MM.1S (cell line): ENCODE measurements around the gene VAV2.

Experiments
- DNase-seq: peaks from one replicate; pipeline ENCODE4 v3.0.0-alpha.2; 2015
- H2AFZ ChIP-seq: fragments of 300-600 bp; sonication (generic); 2 replicates; pipeline ENCODE4 v1.6.0; 2016; ENCODE audit warnings: antibody characterized with exemption, low read length
- H3F3A ChIP-seq: fragments of 300-600 bp; sonication (generic); 2 replicates; pipeline ENCODE4 v1.6.1; 2016; ENCODE audit warnings: mild to moderate bottlenecking, antibody characterized with exemption, low read length, moderate library complexity, mixed read lengths; ENCODE audit not compliant: insufficient read depth
- H3K27ac ChIP-seq: fragments of 300-600 bp; sonication (generic); 2 replicates; pipeline ENCODE4 v1.5.1; 2016; ENCODE audit warnings: mild to moderate bottlenecking, low read length
- H3K27me3 ChIP-seq: fragments of 300-600 bp; sonication (generic); replicated peaks from 2 replicates; pipeline ENCODE4 v1.6.0; 2016; ENCODE audit warnings: low read length; ENCODE audit not compliant: insufficient read depth
- H3K36me3 ChIP-seq: fragments of 300-600 bp; sonication (generic); replicated peaks from 2 replicates; pipeline ENCODE4 v1.6.1; 2016; ENCODE audit warnings: mild to moderate bottlenecking, low read length, mixed read lengths; ENCODE audit not compliant: insufficient read depth
- H3K4me1 ChIP-seq: fragments of 300-600 bp; sonication (generic); 2 replicates; pipeline ENCODE4 v1.6.1; 2016; ENCODE audit warnings: low read length, mixed read lengths
- H3K4me2 ChIP-seq: fragments of 300-600 bp; sonication (generic); 2 replicates; pipeline ENCODE4 v1.6.0; 2016; ENCODE audit warnings: low read depth, low read length
- H3K4me3 ChIP-seq: fragments of 300-600 bp; sonication (generic); 2 replicates; pipeline ENCODE4 v1.5.1; 2016; ENCODE audit warnings: low read length, mixed read lengths
- H3K79me2 ChIP-seq: fragments of 300-600 bp; sonication (generic); 2 replicates; pipeline ENCODE4 v1.6.1; 2016; ENCODE audit warnings: mixed run types, low read length, mixed read lengths
- H3K9ac ChIP-seq: fragments of 300-600 bp; sonication (generic); 2 replicates; pipeline ENCODE4 v1.6.1; 2016; ENCODE audit warnings: low read length, mixed read lengths
- H3K9me2 ChIP-seq: fragments of 300-600 bp; sonication (generic); replicated peaks from 2 replicates; pipeline ENCODE4 v1.6.1; 2016; ENCODE audit warnings: mild to moderate bottlenecking, low read length, mixed read lengths; ENCODE audit not compliant: insufficient read depth
- H3K9me3 ChIP-seq: fragments of 300-600 bp; sonication (generic); replicated peaks from 2 replicates; pipeline ENCODE4 v1.6.1; 2016; ENCODE audit warnings: mild to moderate bottlenecking, low read length, mixed read lengths; ENCODE audit not compliant: insufficient read depth
- H4K20me1 ChIP-seq: fragments of 300-600 bp; sonication (generic); 2 replicates; pipeline ENCODE4 v1.6.1; 2016; ENCODE audit warnings: mild to moderate bottlenecking, low read length, moderate library complexity, mixed read lengths; ENCODE audit not compliant: insufficient read depth
- EZH2 ChIP-seq: fragments of 300-600 bp; sonication (generic); optimal IDR thresholded peaks from 2 replicates; pipeline ENCODE3; 2017; ENCODE audit warnings: low read depth, mild to moderate bottlenecking, antibody characterized with exemption, low read length, mixed read lengths
- EZH2phosphoT487 ChIP-seq: fragments of 300-600 bp; sonication (generic); IDR thresholded peaks from 2 replicates; pipeline ENCODE4 v1.6.1; 2018; ENCODE audit warnings: antibody characterized with exemption, low read length
- TF ChIP-seq, protein P1 (sequence below): fragments of 300-600 bp; sonication (generic); IDR thresholded peaks from 2 replicates; pipeline ENCODE4 v1.5.1; 2016; ENCODE audit warnings: antibody characterized with exemption, low read length, mixed read lengths

The VAV2 gene

DNA sequence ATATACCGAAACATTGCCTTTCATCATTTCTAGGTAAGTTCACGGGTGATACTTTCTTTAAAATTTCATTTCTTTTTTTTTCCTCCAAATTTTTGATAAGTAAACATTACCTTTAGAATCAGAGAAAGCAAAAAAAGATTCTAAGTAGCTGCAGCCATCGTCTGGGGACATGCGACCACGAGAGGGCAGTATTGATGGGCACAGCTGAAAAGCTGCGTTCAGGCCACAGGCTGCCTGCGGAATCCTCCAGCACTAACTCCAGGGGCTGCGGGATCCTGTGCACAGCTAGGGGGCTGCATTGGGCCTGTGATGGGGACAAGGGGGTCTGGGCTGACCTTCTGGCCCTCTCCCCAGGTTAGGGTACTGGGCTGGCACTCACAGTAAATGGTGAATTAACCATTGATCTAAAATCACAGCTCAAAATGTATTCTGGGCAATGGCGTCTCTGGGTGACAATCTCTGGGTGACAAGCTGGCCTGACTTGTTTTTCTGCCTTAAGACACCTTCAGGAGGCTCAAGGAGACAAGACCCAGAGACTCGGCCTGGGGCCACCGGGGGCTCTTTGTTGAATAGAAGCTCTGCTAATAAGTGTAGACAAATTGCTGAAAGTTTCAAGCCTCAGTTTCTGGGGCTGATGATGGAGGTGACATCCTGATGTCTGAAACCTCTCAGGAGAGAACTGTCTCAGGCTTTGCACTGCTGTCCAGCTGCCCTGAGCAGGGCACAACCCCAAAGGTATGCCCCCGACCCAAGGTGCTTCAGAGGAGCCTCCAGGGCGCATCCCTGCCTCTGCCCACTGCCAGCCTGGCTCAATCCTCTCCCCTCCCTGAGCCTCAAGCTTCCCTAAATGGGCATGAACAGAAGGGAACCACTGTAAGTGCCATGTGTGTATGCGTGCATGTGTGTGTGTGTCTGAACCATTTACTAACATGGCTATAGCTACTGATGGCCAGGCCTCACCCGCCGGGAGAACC, 209.7 kb downstream of the VAV2 start:
- no peak overlapping the region for H3K9ac ChIP-seq
- no peaks in the 10 kb centered on the region for H3K4me1 ChIP-seq
- H4K20me1 ChIP-seq, result no peaks in the 10 kb centered on the region
- no peaks in the 10 kb centered on the region for H3K79me2 ChIP-seq
- H3K4me2 ChIP-seq, result no peak overlapping the region
- H3K27ac ChIP-seq, result no peak overlapping the region
- H3K27me3 ChIP-seq, result peaks cover 3% of the 10 kb centered on the region
- H3K9me3 ChIP-seq, result no peaks in the 10 kb centered on the region
- DNase-seq, result peak; percentile 55
- no peak overlapping the region for H2AFZ ChIP-seq
- no peaks in the 10 kb centered on the region for H3K36me3 ChIP-seq
- TF ChIP-seq EZH2 (no peak), EZH2phosphoT487 (no peak)
- TF ChIP-seq, protein P1, sequence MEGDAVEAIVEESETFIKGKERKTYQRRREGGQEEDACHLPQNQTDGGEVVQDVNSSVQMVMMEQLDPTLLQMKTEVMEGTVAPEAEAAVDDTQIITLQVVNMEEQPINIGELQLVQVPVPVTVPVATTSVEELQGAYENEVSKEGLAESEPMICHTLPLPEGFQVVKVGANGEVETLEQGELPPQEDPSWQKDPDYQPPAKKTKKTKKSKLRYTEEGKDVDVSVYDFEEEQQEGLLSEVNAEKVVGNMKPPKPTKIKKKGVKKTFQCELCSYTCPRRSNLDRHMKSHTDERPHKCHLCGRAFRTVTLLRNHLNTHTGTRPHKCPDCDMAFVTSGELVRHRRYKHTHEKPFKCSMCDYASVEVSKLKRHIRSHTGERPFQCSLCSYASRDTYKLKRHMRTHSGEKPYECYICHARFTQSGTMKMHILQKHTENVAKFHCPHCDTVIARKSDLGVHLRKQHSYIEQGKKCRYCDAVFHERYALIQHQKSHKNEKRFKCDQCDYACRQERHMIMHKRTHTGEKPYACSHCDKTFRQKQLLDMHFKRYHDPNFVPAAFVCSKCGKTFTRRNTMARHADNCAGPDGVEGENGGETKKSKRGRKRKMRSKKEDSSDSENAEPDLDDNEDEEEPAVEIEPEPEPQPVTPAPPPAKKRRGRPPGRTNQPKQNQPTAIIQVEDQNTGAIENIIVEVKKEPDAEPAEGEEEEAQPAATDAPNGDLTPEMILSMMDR, result peak; percentile 76
- H3K4me3 ChIP-seq, result no peak overlapping the region
- H3K9me2 ChIP-seq, result no peaks in the 10 kb centered on the region
- no peaks in the 10 kb centered on the region for H3F3A ChIP-seq

DNA sequence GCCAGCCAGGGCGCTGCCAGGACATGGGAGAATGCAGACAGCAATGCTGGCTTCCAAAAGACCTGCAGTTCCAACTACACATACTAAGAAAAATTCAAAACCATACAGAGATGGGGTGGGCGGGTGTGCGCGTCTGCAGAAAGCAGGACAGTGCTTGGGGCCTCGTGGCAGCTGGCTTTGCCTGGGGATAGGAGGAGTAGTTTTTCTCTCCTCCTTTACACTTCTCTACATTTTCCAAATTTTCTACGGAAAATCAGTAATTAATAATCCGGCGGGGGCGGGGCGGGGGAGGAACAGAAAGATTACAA, 210.3 kb downstream of the VAV2 start:
- Histone ChIP-seq H3K9ac (no peak overlapping the region), H3K9me3 (no peaks in the 10 kb centered on the region), H3K27me3 (peaks cover 9% of the 10 kb centered on the region), H3F3A (no peaks in the 10 kb centered on the region), H3K79me2 (no peaks in the 10 kb centered on the region), H3K4me2 (no peak overlapping the region), H3K4me1 (no peaks in the 10 kb centered on the region), H3K27ac (no peak overlapping the region), H3K9me2 (no peaks in the 10 kb centered on the region), H3K4me3 (no peak overlapping the region), H4K20me1 (no peaks in the 10 kb centered on the region), H3K36me3 (no peaks in the 10 kb centered on the region), H2AFZ (no peak overlapping the region)
- no peak for DNase-seq
- no peak for TF ChIP-seq EZH2
- TF ChIP-seq, protein P1, result no peak
- no peak for TF ChIP-seq EZH2phosphoT487

DNA sequence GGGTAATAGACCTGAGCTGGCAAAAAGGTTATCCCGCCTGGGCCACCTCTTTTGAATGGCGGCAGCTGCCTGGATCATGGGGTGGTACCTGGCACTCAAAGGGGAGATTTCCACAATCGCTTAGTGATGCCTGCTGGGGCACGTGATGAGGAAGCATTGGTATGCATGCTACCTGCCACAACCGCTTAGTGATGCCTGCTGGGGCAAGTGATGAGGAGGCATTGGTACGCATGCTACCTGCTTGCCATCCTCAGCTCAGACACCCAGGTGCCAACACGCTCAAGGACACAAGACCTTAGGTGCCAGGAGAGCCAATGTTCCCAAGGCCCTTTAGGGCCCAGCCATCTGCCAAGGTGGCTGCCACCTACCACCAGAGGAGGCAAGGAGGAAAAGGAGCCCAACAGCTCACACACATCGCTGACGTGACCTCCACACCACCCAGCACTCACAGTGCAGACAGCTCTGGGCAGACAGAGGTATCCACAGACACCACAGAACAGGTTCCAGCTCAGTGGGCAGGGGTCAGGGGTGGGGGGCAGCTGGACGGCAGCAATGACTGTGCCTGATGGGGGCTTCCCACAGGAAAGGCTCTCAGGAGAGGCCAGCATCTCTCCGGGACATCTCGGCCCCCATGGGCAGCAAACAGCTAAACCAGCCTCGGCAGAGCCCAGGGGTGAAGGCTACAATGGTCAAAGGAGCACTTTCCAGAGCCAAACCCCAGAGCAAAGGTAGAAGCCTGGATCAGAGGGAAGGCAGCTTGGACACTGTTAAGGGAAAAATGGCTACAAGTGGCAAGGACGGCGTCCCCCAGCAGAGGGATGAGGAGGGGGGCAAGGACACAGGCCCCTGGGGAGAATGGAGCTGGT, 210.9 kb downstream of the VAV2 start:
- no peaks in the 10 kb centered on the region for H4K20me1 ChIP-seq
- H3K9ac ChIP-seq, result no peak overlapping the region
- H3K4me1 ChIP-seq, result no peaks in the 10 kb centered on the region
- no peaks in the 10 kb centered on the region for H3F3A ChIP-seq
- TF ChIP-seq, protein P1, result no peak
- TF ChIP-seq EZH2 (no peak), EZH2phosphoT487 (no peak)
- H3K4me3 ChIP-seq, result no peak overlapping the region
- H3K79me2 ChIP-seq, result no peaks in the 10 kb centered on the region
- H3K36me3 ChIP-seq, result no peaks in the 10 kb centered on the region
- H3K4me2 ChIP-seq, result no peak overlapping the region
- H3K9me3 ChIP-seq, result no peaks in the 10 kb centered on the region
- no peaks in the 10 kb centered on the region for H3K9me2 ChIP-seq
- no peak overlapping the region for H3K27ac ChIP-seq
- no peak overlapping the region for H2AFZ ChIP-seq
- no peak for DNase-seq
- peaks cover 15% of the 10 kb centered on the region for H3K27me3 ChIP-seq
